GM19193 (cell line): Measurements from ENCODE around the gene SLC5A7.

Source experiments
- POLR2A ChIP-seq: IDR thresholded peaks from 4 replicates; pipeline ENCODE4 v1.6.1; 2011; ENCODE audit not compliant: insufficient read depth, insufficient read length; ENCODE audit errors: extremely low read depth

Gene SLC5A7

GRCh38 chr2:107986278-107987217, at the start of gene SLC5A7:
Gene SLC5A7, plus strand, starts transcription at chr2:107986524. Its CDS starts 1,632 bp downstream, at chr2:107988156.
- TF ChIP-seq POLR2A: no peak

- TF ChIP-seq POLR2A: no peak
These were observed 24.9 kb upstream of the SLC5A7 start for GRCh38 chr2:107961395-107961794.

GRCh38 chr2:107964185-107964584, 22.1 kb upstream of the SLC5A7 start:
- TF ChIP-seq POLR2A: no peak

- no peak for TF ChIP-seq POLR2A
These were observed 1.6 kb upstream of the SLC5A7 start for GRCh38 chr2:107984707-107985106.

- TF ChIP-seq POLR2A: no peak
These were observed 1.8 kb downstream of the SLC5A7 start for GRCh38 chr2:107988108-107988507.

GRCh38 chr2:107989445-107989844, 3.1 kb downstream of the SLC5A7 start:
- TF ChIP-seq POLR2A: no peak

GRCh38 chr2:107990718-107991117, 4.4 kb downstream of the SLC5A7 start:
- no peak for TF ChIP-seq POLR2A

- no peak for TF ChIP-seq POLR2A
These were observed 5.7 kb downstream of the SLC5A7 start for GRCh38 chr2:107992069-107992468.

GRCh38 chr2:107999158-107999557, 12.8 kb downstream of the SLC5A7 start:
- no peak for TF ChIP-seq POLR2A

- no peak for TF ChIP-seq POLR2A
These were observed 24.7 kb downstream of the SLC5A7 start for GRCh38 chr2:108010912-108011591.

GRCh38 chr2:108013305-108013704, 27.0 kb downstream of the SLC5A7 start:
- TF ChIP-seq POLR2A: no peak

GRCh38 chr2:108022628-108023027, 36.3 kb downstream of the SLC5A7 start:
- no peak for TF ChIP-seq POLR2A

- no peak for TF ChIP-seq POLR2A
These were observed 37.5 kb downstream of the SLC5A7 start for GRCh38 chr2:108023776-108024175.

- no peak for TF ChIP-seq POLR2A
These were observed 39.9 kb downstream of the SLC5A7 start for GRCh38 chr2:108026092-108026794.

GRCh38 chr2:108029496-108029895, 43.2 kb downstream of the SLC5A7 start:
- TF ChIP-seq POLR2A: no peak

GRCh38 chr2:108029912-108030311, 43.6 kb downstream of the SLC5A7 start:
- TF ChIP-seq POLR2A: no peak

- TF ChIP-seq POLR2A: no peak
These were observed 45.2 kb downstream of the SLC5A7 start for GRCh38 chr2:108031471-108031941.
